ENCODE results near the gene CPM.

DNA sequence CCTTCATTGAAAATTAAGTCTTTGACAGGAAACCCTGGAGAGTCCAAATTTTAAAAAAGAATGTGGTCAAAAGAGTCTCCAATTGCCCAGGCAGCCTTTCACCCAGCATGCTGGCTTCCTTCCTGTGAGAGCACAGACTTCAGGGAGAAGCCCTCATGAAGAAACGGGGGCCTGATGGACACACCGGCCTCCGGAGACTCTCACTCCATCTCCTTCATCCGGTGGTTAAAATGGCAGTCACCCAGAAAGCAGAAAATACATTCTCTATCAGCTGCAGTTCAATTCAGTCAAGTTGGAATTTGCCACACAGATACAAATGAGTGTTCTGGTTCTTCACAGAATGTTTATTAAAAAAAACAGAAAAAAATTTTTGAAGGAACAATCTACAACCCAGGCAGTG is 56.5 kb downstream of the CPM start:
- TF ChIP-seq, protein P1, sequence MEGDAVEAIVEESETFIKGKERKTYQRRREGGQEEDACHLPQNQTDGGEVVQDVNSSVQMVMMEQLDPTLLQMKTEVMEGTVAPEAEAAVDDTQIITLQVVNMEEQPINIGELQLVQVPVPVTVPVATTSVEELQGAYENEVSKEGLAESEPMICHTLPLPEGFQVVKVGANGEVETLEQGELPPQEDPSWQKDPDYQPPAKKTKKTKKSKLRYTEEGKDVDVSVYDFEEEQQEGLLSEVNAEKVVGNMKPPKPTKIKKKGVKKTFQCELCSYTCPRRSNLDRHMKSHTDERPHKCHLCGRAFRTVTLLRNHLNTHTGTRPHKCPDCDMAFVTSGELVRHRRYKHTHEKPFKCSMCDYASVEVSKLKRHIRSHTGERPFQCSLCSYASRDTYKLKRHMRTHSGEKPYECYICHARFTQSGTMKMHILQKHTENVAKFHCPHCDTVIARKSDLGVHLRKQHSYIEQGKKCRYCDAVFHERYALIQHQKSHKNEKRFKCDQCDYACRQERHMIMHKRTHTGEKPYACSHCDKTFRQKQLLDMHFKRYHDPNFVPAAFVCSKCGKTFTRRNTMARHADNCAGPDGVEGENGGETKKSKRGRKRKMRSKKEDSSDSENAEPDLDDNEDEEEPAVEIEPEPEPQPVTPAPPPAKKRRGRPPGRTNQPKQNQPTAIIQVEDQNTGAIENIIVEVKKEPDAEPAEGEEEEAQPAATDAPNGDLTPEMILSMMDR (IDR thresholded peaks at IDR 0.05): no peak
- TF ChIP-seq POLR2A (IDR thresholded peaks at IDR 0.05): no peak
